WTC11 (cell line): ENCODE measurements around the gene ACSF3. TPM values are rescaled to one million over a fixed set of nuclear protein-coding genes. Genes with fewer than 3 reads are reported as not detected.

ENCODE experiments used
- ATAC-seq: fragments of 200-7000 bp; cut with Tn5 transposase; 2 replicates; pipeline ENCODE4 v1.10.0; 2021; ENCODE audit warnings: mild to moderate bottlenecking, moderate library complexity
- CTCF ChIA-PET: fragments of 300-600 bp; sonication (Branson Sonifier 250); formaldehyde crosslinking; loops from one replicate; lab custom pipeline; 2021; ENCODE audit warnings: antibody characterized with exemption; lab: Charles Lee
- POLR2A ChIA-PET: fragments of 350-600 bp; sonication (Branson Sonifier 250); formaldehyde crosslinking; loops from one replicate; lab custom pipeline; 2021; ENCODE audit warnings: antibody characterized with exemption; lab: Charles Lee
- DNase-seq: peaks from one replicate; pipeline ENCODE4 v3.0.0; 2021; ENCODE audit warnings: low spot score
- H3K27ac Mint-ChIP-seq: 2 replicates; pipeline ENCODE4 v1.8.0; 2021; ENCODE audit warnings: mixed read lengths
- H3K27me3 Mint-ChIP-seq: 2 replicates; pipeline ENCODE4 v1.8.0; 2021; ENCODE audit warnings: low read depth, mild to moderate bottlenecking, moderate library complexity, mixed read lengths
- H3K36me3 Mint-ChIP-seq: 2 replicates; pipeline ENCODE4 v1.8.0; 2021; ENCODE audit warnings: mixed read lengths
- H3K4me1 Mint-ChIP-seq: 2 replicates; pipeline ENCODE4 v1.8.0; 2022; ENCODE audit warnings: mixed read lengths
- H3K4me3 Mint-ChIP-seq: 2 replicates; pipeline ENCODE4 v1.8.0; 2021; ENCODE audit warnings: mild to moderate bottlenecking, moderate library complexity, mixed read lengths
- H3K9me3 Mint-ChIP-seq: 2 replicates; pipeline ENCODE4 v1.8.0; 2021; ENCODE audit warnings: mixed read lengths
- ATF3 ChIP-seq: sonication (generic); formaldehyde crosslinking; conservative IDR thresholded peaks from 2 replicates; pipeline ENCODE4 v1.8.1; 2022; ENCODE audit warnings: mild to moderate bottlenecking, missing genetic modification reagents
- CREM ChIP-seq: sonication (generic); formaldehyde crosslinking; IDR thresholded peaks from 2 replicates; pipeline ENCODE4 v1.8.1; 2022; ENCODE audit warnings: mild to moderate bottlenecking, missing genetic modification reagents, moderate library complexity
- CTCF ChIP-seq: fragments of 200-600 bp; IDR thresholded peaks from 2 replicates; pipeline ENCODE4 v1.8.0; 2022; ENCODE audit warnings: antibody characterized with exemption
- ELF4 ChIP-seq: sonication (generic); formaldehyde crosslinking; IDR thresholded peaks from 2 replicates; pipeline ENCODE4 v1.8.1; 2022; ENCODE audit warnings: low read depth, mild to moderate bottlenecking, moderate library complexity, missing genetic modification reagents
- ETV6 ChIP-seq: sonication (generic); formaldehyde crosslinking; IDR thresholded peaks from 2 replicates; pipeline ENCODE4 v1.8.1; 2022; ENCODE audit warnings: mild to moderate bottlenecking, missing genetic modification reagents
- HMGA2 ChIP-seq: fragments of 250-450 bp; sonication (Bioruptor Pico); IDR thresholded peaks from 2 replicates; pipeline ENCODE4 v1.4.0; 2021; ENCODE audit warnings: mild to moderate bottlenecking, moderate library complexity
- HMGXB4 ChIP-seq: sonication (generic); formaldehyde crosslinking; IDR thresholded peaks from 2 replicates; pipeline ENCODE4 v1.8.1; 2023; ENCODE audit warnings: mild to moderate bottlenecking, moderate library complexity, missing genetic modification reagents
- IRF1 ChIP-seq: sonication (generic); formaldehyde crosslinking; IDR thresholded peaks from 2 replicates; pipeline ENCODE4 v1.8.0; 2023; ENCODE audit warnings: missing genetic modification reagents
- JUN ChIP-seq: sonication (generic); formaldehyde crosslinking; IDR thresholded peaks from 2 replicates; pipeline ENCODE4 v1.8.0; 2023; ENCODE audit warnings: mild to moderate bottlenecking, missing genetic modification reagents
- PREB ChIP-seq: sonication (generic); formaldehyde crosslinking; IDR thresholded peaks from 2 replicates; pipeline ENCODE4 v1.8.1; 2022; ENCODE audit warnings: mild to moderate bottlenecking, missing genetic modification reagents, moderate library complexity, borderline replicate concordance
- PRRX2 ChIP-seq: fragments of 250-450 bp; sonication (Bioruptor Pico); IDR thresholded peaks from 2 replicates; pipeline ENCODE4 v1.8.0; 2021; ENCODE audit warnings: mild to moderate bottlenecking
- RELA ChIP-seq: sonication (generic); formaldehyde crosslinking; IDR thresholded peaks from 2 replicates; pipeline ENCODE4 v1.8.1; 2022; ENCODE audit warnings: missing genetic modification reagents, mild to moderate bottlenecking, borderline replicate concordance
- RORB ChIP-seq: fragments of 250-450 bp; sonication (Bioruptor Pico); IDR thresholded peaks from 2 replicates; pipeline ENCODE4 v1.9.0; 2021; ENCODE audit warnings: mild to moderate bottlenecking
- TEAD1 ChIP-seq: sonication (generic); formaldehyde crosslinking; IDR thresholded peaks from 2 replicates; pipeline ENCODE4 v1.8.0; 2022; ENCODE audit warnings: mild to moderate bottlenecking, missing genetic modification reagents
- TP53 ChIP-seq: sonication (generic); formaldehyde crosslinking; IDR thresholded peaks from 2 replicates; pipeline ENCODE4 v1.8.1; 2023; ENCODE audit warnings: mild to moderate bottlenecking, missing genetic modification reagents
- ZBTB43 ChIP-seq: sonication (generic); formaldehyde crosslinking; IDR thresholded peaks from 2 replicates; pipeline ENCODE4 v1.8.1; 2023; ENCODE audit warnings: mild to moderate bottlenecking, missing genetic modification reagents
- ZNF532 ChIP-seq: fragments of 250-450 bp; sonication (Bioruptor Pico); IDR thresholded peaks from 2 replicates; pipeline ENCODE4 v1.9.0; 2021; ENCODE audit warnings: mild to moderate bottlenecking, borderline replicate concordance
- ZSCAN18 ChIP-seq: fragments of 250-450 bp; sonication (Bioruptor Pico); IDR thresholded peaks from 2 replicates; pipeline ENCODE4 v2.1.2; 2022; ENCODE audit warnings: mild to moderate bottlenecking, moderate library complexity
- total RNA-seq: library from RNA; stranded (reverse); gene quantifications from 3 replicates; pipeline ENCODE4 v1.2.3, GENCODE V29; 2021

ACSF3 gene
- total RNA-seq, 1 experiment from 2014 or later = 22.9 TPM

GRCh38 chr16:89096768-89097391 lies 3.2 kb downstream of the ACSF3 start:
- no peak for TF ChIP-seq ELF4 (CRISPR knock-in tag)
- TF ChIP-seq CREM = no peak
- no peak for TF ChIP-seq IRF1 (CRISPR knock-in tag)
- TF ChIP-seq ZBTB43 (CRISPR knock-in tag) = no peak
- no peak for TF ChIP-seq PRRX2 (CRISPR knock-in tag)
- no peak for TF ChIP-seq TP53 (CRISPR knock-in tag)
- H3K4me3 Mint-ChIP-seq = no peak overlapping the region
- no peak overlapping the region for H3K27ac Mint-ChIP-seq
- ChIA-PET CTCF (no interaction called here), POLR2A (no interaction called here)
- ATAC-seq = no peak
- peaks cover 29% of the 10 kb centered on the region for H3K4me1 Mint-ChIP-seq
- H3K9me3 Mint-ChIP-seq = no peaks in the 10 kb centered on the region
- H3K27me3 Mint-ChIP-seq = peaks cover 10% of the 10 kb centered on the region
- peaks cover 6% of the 10 kb centered on the region for H3K36me3 Mint-ChIP-seq
- no peak for DNase-seq

GRCh38 chr16:89097392-89097772 lies 3.7 kb downstream of the ACSF3 start:
- TF ChIP-seq ETV6 (no peak), ZSCAN18 (CRISPR knock-in tag) (no peak), HMGA2 (CRISPR knock-in tag) (no peak), TEAD1 (no peak), PREB (CRISPR knock-in tag) (no peak), CREM (no peak), HMGXB4 (CRISPR knock-in tag) (no peak), PRRX2 (CRISPR knock-in tag) (no peak), ZNF532 (no peak), RELA (CRISPR knock-in tag) (no peak), JUN (CRISPR knock-in tag) (no peak), CTCF (no peak), ATF3 (no peak), RORB (CRISPR knock-in tag) (no peak)
- ChIA-PET CTCF (no interaction called here), POLR2A (no interaction called here)
- Mint-ChIP-seq H3K36me3 (peaks cover 6% of the 10 kb centered on the region), H3K27me3 (peaks cover 5% of the 10 kb centered on the region), H3K4me3 (no peak overlapping the region), H3K4me1 (peaks cover 29% of the 10 kb centered on the region), H3K27ac (peak overlapping the region; percentile 80), H3K9me3 (no peaks in the 10 kb centered on the region)
- no peak for DNase-seq
- ATAC-seq = no peak
